HUES48 (cell line): ENCODE results near the gene FRMD7.
A peak's percentile ranks its signal among the peaks of the same experiment; 100 is the strongest.
"Not testable (repeated sequence)": the region's sequence is repeated elsewhere in the genome, so short reads cannot be mapped to it uniquely, and the experiment has no call there.

ENCODE experiments used
- H3K27ac ChIP-seq: one replicate; pipeline ENCODE4 v1.7.0; 2013; ENCODE audit warnings: low read depth, low read length, inconsistent platforms
- H3K27me3 ChIP-seq: 2 replicates; pipeline ENCODE4 v1.6.1; 2013; ENCODE audit warnings: mild to moderate bottlenecking, low read length; ENCODE audit not compliant: control insufficient read depth, insufficient read depth
- H3K36me3 ChIP-seq: 2 replicates; pipeline ENCODE4 v1.6.1; 2013; ENCODE audit warnings: low read length; ENCODE audit not compliant: control insufficient read depth, insufficient read depth
- H3K4me1 ChIP-seq: 2 replicates; pipeline ENCODE4 v1.6.1; 2013; ENCODE audit warnings: mild to moderate bottlenecking, low read length; ENCODE audit not compliant: control insufficient read depth, insufficient read depth
- H3K4me3 ChIP-seq: 2 replicates; pipeline ENCODE4 v1.5.1; 2013; ENCODE audit warnings: mild to moderate bottlenecking, low read depth, low read length
- H3K9ac ChIP-seq: 2 replicates; pipeline ENCODE4 v1.6.1; 2013; ENCODE audit warnings: mild to moderate bottlenecking, low read depth, low read length, moderate library complexity
- H3K9me3 ChIP-seq: 2 replicates; pipeline ENCODE4 v1.6.1; 2013; ENCODE audit warnings: low read length; ENCODE audit not compliant: control insufficient read depth, insufficient read depth

The FRMD7 gene

GRCh38 chrX:132127743-132128142, at the start of gene FRMD7:
Gene FRMD7 (minus strand): TSS chrX:132128020. CDS start chrX:132127844, 176 bp downstream.
- Histone ChIP-seq H3K27me3 (peaks cover 6% of the 10 kb centered on the region; the same call in 1 of the 2 replicates), H3K9me3 (no peaks in the 10 kb centered on the region), H3K27ac (no peak within 1 kb of the TSS), H3K4me3 (no peak within 1 kb of the TSS), H3K4me1 (peaks cover 9% of the 10 kb centered on the region), H3K36me3 (no peaks in the 10 kb centered on the region), H3K9ac (no peak within 1 kb of the TSS)

- Histone ChIP-seq H3K9ac (0 out of 2 replicates have a peak overlapping the region, but pooled peaks have one; percentile 1), H3K36me3 (no peaks in the 10 kb centered on the region), H3K27me3 (no peaks in the 10 kb centered on the region; the same call in 1 of the 2 replicates), H3K4me3 (peak overlapping the region; percentile 40; the same call in 1 of the 2 replicates), H3K9me3 (no peaks in the 10 kb centered on the region), H3K27ac (peak overlapping the region; percentile 17), H3K4me1 (peaks cover 28% of the 10 kb centered on the region)
Observed at GRCh38 chrX:132173647-132174046, 45.8 kb upstream of the FRMD7 start.

- Histone ChIP-seq H3K4me1 (peaks cover 28% of the 10 kb centered on the region), H3K9ac (no peak overlapping the region), H3K27me3 (no peaks in the 10 kb centered on the region; the same call in 1 of the 2 replicates), H3K27ac (no peak overlapping the region), H3K4me3 (no peak overlapping the region), H3K9me3 (no peaks in the 10 kb centered on the region), H3K36me3 (no peaks in the 10 kb centered on the region)
Observed at GRCh38 chrX:132171881-132172280, 44.1 kb upstream of the FRMD7 start.

- no peak overlapping the region for H3K4me3 ChIP-seq
- H3K36me3 ChIP-seq, result no peaks in the 10 kb centered on the region
- peaks cover 28% of the 10 kb centered on the region for H3K4me1 ChIP-seq
- no peak overlapping the region for H3K27ac ChIP-seq
- no peaks in the 10 kb centered on the region for H3K27me3 ChIP-seq
- H3K9ac ChIP-seq, result no peak overlapping the region
- H3K9me3 ChIP-seq, result no peaks in the 10 kb centered on the region
Observed at GRCh38 chrX:132171478-132171877, 43.7 kb upstream of the FRMD7 start.

GRCh38 chrX:132169554-132169953, 41.7 kb upstream of the FRMD7 start:
- no peaks in the 10 kb centered on the region for H3K27me3 ChIP-seq
- H3K9me3 ChIP-seq, result peaks cover 8% of the 10 kb centered on the region
- no peak overlapping the region for H3K4me3 ChIP-seq
- no peak overlapping the region for H3K9ac ChIP-seq
- H3K36me3 ChIP-seq, result no peaks in the 10 kb centered on the region
- no peak overlapping the region for H3K27ac ChIP-seq
- peaks cover 23% of the 10 kb centered on the region for H3K4me1 ChIP-seq

GRCh38 chrX:132165651-132166050, 37.8 kb upstream of the FRMD7 start:
- peaks cover 24% of the 10 kb centered on the region for H3K9me3 ChIP-seq
- H3K36me3 ChIP-seq, result no peaks in the 10 kb centered on the region
- no peaks in the 10 kb centered on the region for H3K4me1 ChIP-seq
- no peaks in the 10 kb centered on the region for H3K27me3 ChIP-seq
- no peak overlapping the region for H3K4me3 ChIP-seq
- H3K9ac ChIP-seq, result no peak overlapping the region
- H3K27ac ChIP-seq, result no peak overlapping the region

GRCh38 chrX:132165005-132165404, 37.2 kb upstream of the FRMD7 start:
- no peaks in the 10 kb centered on the region for H3K27me3 ChIP-seq
- H3K4me1 ChIP-seq, result no peaks in the 10 kb centered on the region
- H3K4me3 ChIP-seq, result no peak overlapping the region
- H3K36me3 ChIP-seq, result no peaks in the 10 kb centered on the region
- H3K9ac ChIP-seq, result no peak overlapping the region
- H3K27ac ChIP-seq, result no peak overlapping the region
- peaks cover 24% of the 10 kb centered on the region for H3K9me3 ChIP-seq

- H3K27me3 ChIP-seq, H3K27ac ChIP-seq: not testable (repeated sequence)
Observed at GRCh38 chrX:132163094-132163493, 35.3 kb upstream of the FRMD7 start.

GRCh38 chrX:132153166-132153565, 25.3 kb upstream of the FRMD7 start:
- no peaks in the 10 kb centered on the region for H3K9me3 ChIP-seq
- H3K27me3 ChIP-seq, result no peaks in the 10 kb centered on the region; the same call in 1 of the 2 replicates
- H3K36me3 ChIP-seq, result no peaks in the 10 kb centered on the region
- H3K27ac ChIP-seq, result no peak overlapping the region
- H3K9ac ChIP-seq, result no peak overlapping the region
- H3K4me1 ChIP-seq, result no peaks in the 10 kb centered on the region
- no peak overlapping the region for H3K4me3 ChIP-seq

More at GRCh38 chrX:132163094-132163493, 35.3 kb upstream of the FRMD7 start:
- H3K4me3 ChIP-seq, H3K36me3 ChIP-seq, H3K9ac ChIP-seq, H3K4me1 ChIP-seq: not testable (repeated sequence)
- peaks cover 24% of the 10 kb centered on the region for H3K9me3 ChIP-seq

- no peaks in the 10 kb centered on the region for H3K4me1 ChIP-seq
- H3K36me3 ChIP-seq, result no peaks in the 10 kb centered on the region
- H3K27me3 ChIP-seq, result no peaks in the 10 kb centered on the region; the same call in 1 of the 2 replicates
- H3K4me3 ChIP-seq, result no peak overlapping the region
- H3K27ac ChIP-seq, result no peak overlapping the region
- H3K9ac ChIP-seq, result no peak overlapping the region
- H3K9me3 ChIP-seq, result no peaks in the 10 kb centered on the region
Observed at GRCh38 chrX:132146456-132146855, 18.6 kb upstream of the FRMD7 start.

GRCh38 chrX:132144061-132144460, 16.2 kb upstream of the FRMD7 start:
- H3K27ac ChIP-seq, result no peak overlapping the region
- H3K27me3 ChIP-seq, result no peaks in the 10 kb centered on the region
- H3K4me3 ChIP-seq, result no peak overlapping the region
- H3K4me1 ChIP-seq, result no peaks in the 10 kb centered on the region
- H3K36me3 ChIP-seq, result no peaks in the 10 kb centered on the region
- H3K9me3 ChIP-seq, result no peaks in the 10 kb centered on the region
- no peak overlapping the region for H3K9ac ChIP-seq
